BLaER1 (cell line): ENCODE measurements around the gene LRRC43.

ENCODE experiments used
- H3K27ac ChIP-seq: shearing (Covaris generic); formaldehyde crosslinking; 2 replicates; pipeline ENCODE4 v1.8.1; 2022
- H3K27me3 ChIP-seq: shearing (Covaris generic); formaldehyde crosslinking; 2 replicates; pipeline ENCODE4 v1.8.1; 2022
- H3K36me3 ChIP-seq: shearing (Covaris generic); formaldehyde crosslinking; 2 replicates; pipeline ENCODE4 v1.8.1; 2022
- H3K4me1 ChIP-seq: shearing (Covaris generic); formaldehyde crosslinking; 2 replicates; pipeline ENCODE4 v1.8.1; 2022
- H3K4me2 ChIP-seq: shearing (Covaris generic); formaldehyde crosslinking; 2 replicates; pipeline ENCODE4 v1.8.1; 2022
- H3K4me3 ChIP-seq: shearing (Covaris generic); formaldehyde crosslinking; 2 replicates; pipeline ENCODE4 v1.8.1; 2022
- H3K9ac ChIP-seq: shearing (Covaris generic); formaldehyde crosslinking; 2 replicates; pipeline ENCODE4 v1.8.1; 2022
- H3K9me3 ChIP-seq: shearing (Covaris generic); formaldehyde crosslinking; 2 replicates; pipeline ENCODE4 v1.8.1; 2022
- H4K20me1 ChIP-seq: shearing (Covaris generic); formaldehyde crosslinking; 2 replicates; pipeline ENCODE4 v1.8.1; 2022
- Cebpa-rat ChIP-seq: shearing (Covaris generic); IDR thresholded peaks from 2 replicates; pipeline ENCODE4 v1.8.1; 2022

LRRC43 gene

DNA sequence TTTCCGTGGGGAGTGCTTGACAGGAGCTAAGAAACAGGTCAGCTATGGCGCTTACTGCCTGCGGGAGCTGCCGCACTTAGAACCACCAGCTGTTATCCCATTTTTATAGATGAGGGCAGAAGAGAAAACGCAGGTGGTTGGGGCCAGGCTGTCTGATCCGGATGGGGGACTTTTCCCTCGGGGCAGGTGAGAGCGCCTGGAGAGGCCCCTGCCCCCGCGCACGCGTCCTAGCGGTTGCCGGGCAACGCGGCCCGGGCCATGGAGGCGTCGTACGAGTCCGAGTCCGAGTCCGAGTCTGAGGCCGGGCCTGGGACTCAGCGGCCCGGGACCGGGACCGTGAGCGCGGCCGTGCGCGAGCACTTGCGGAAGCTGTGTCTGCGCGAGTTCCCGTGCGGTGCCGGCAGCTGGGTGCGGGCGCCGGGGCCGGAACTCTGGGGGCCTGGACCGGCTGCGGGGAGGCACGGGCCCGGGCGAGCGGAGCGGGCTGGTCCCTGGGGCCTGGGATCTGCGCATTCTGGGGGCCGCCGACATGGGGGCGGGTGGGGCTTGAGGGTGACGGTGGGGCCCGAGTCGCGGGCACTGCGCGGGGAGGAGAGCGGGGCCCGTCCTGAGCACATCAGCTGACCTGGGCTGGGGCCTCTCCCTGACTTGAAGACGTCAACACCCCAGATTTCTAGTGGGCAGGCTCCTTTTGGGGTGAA, at the start of gene LRRC43:
LRRC43 (plus strand) TSS at position 237 of the 701 bp plus-strand sequence; CDS start at position 259, 22 bp downstream.
- Histone ChIP-seq H3K4me1 (peaks cover 64% of the 10 kb centered on the region), H3K36me3 (no peaks in the 10 kb centered on the region), H3K4me2 (peak within 1 kb of the TSS; percentile 91), H3K27ac (peak within 1 kb of the TSS; percentile 47), H4K20me1 (no peaks in the 10 kb centered on the region), H3K9ac (peak within 1 kb of the TSS; percentile 65), H3K9me3 (0 out of 2 replicates have a peak, but pooled peaks cover 3% of the 10 kb centered on the region), H3K27me3 (no peaks in the 10 kb centered on the region), H3K4me3 (peak within 1 kb of the TSS; percentile 60)
- no peak for TF ChIP-seq Cebpa-rat

GRCh38 chr12:122133192-122133950, 49.6 kb upstream of the LRRC43 start:
- H4K20me1 ChIP-seq = peaks cover 97% of the 10 kb centered on the region
- H3K27ac ChIP-seq = no peak overlapping the region
- peaks cover 100% of the 10 kb centered on the region for H3K36me3 ChIP-seq
- peaks cover 19% of the 10 kb centered on the region for H3K4me1 ChIP-seq
- no peak overlapping the region for H3K9ac ChIP-seq
- no peak overlapping the region for H3K4me2 ChIP-seq
- no peak overlapping the region for H3K4me3 ChIP-seq
- H3K27me3 ChIP-seq = no peaks in the 10 kb centered on the region
- H3K9me3 ChIP-seq = no peaks in the 10 kb centered on the region
- no peak for TF ChIP-seq Cebpa-rat

DNA sequence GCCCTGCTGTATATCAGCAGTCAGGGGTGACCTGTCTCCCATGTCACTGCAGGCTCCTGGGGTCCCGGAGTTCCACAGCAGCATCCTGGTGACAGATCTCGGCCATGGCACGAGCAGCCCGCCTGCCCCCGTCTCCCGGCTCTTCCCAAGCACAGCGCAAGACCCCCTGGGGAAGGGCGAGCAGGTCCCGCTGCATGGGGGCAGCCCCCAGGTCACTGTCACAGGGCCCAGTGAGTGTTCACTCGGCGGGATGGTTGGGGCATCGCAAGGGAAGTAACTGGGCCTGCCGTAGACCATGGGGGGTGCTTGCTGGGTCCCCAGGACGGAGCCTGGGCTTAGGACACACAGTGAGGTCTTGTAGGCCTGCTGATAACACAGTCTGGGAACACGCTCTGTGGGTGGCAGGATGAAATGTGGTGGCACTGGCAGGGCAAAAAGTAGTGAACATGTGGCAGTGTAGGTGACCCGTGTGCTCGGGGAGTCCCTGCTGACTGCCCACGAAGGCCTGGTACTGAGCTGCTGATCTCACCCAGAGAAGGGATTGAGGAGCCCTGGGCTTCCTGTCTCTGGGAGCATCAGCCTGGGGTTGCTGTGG, 47.4 kb upstream of the LRRC43 start:
- H3K4me3 ChIP-seq = no peak overlapping the region
- H3K4me1 ChIP-seq = peaks cover 10% of the 10 kb centered on the region; the same call in 1 of the 2 replicates
- H3K27ac ChIP-seq = 0 out of 2 replicates have a peak overlapping the region, but pooled peaks have one; percentile 38
- no peaks in the 10 kb centered on the region for H3K9me3 ChIP-seq
- H3K36me3 ChIP-seq = peaks cover 100% of the 10 kb centered on the region
- peaks cover 96% of the 10 kb centered on the region for H4K20me1 ChIP-seq
- no peaks in the 10 kb centered on the region for H3K27me3 ChIP-seq
- H3K4me2 ChIP-seq = no peak overlapping the region
- no peak for TF ChIP-seq Cebpa-rat
- H3K9ac ChIP-seq = 0 out of 2 replicates have a peak overlapping the region, but pooled peaks have one; percentile 6

GRCh38 chr12:122137229-122137628, 45.7 kb upstream of the LRRC43 start:
- no peak overlapping the region for H3K4me3 ChIP-seq

GRCh38 chr12:122137681-122138080, 45.2 kb upstream of the LRRC43 start:
- Histone ChIP-seq H4K20me1 (peaks cover 96% of the 10 kb centered on the region), H3K4me3 (no peak overlapping the region), H3K27ac (no peak overlapping the region), H3K4me1 (peaks cover 31% of the 10 kb centered on the region), H3K36me3 (peaks cover 100% of the 10 kb centered on the region), H3K9me3 (no peaks in the 10 kb centered on the region), H3K9ac (no peak overlapping the region), H3K4me2 (no peak overlapping the region), H3K27me3 (no peaks in the 10 kb centered on the region)
- no peak for TF ChIP-seq Cebpa-rat

More at GRCh38 chr12:122137229-122137628, 45.7 kb upstream of the LRRC43 start:
- peaks cover 96% of the 10 kb centered on the region for H4K20me1 ChIP-seq
- no peak overlapping the region for H3K4me2 ChIP-seq
- H3K27ac ChIP-seq = no peak overlapping the region
- H3K9ac ChIP-seq = no peak overlapping the region
- TF ChIP-seq Cebpa-rat = no peak
- H3K4me1 ChIP-seq = peaks cover 26% of the 10 kb centered on the region
- no peaks in the 10 kb centered on the region for H3K9me3 ChIP-seq
- H3K36me3 ChIP-seq = peaks cover 100% of the 10 kb centered on the region
- no peaks in the 10 kb centered on the region for H3K27me3 ChIP-seq

GRCh38 chr12:122138181-122138580, 44.7 kb upstream of the LRRC43 start:
- no peak for TF ChIP-seq Cebpa-rat
- Histone ChIP-seq H3K4me3 (no peak overlapping the region), H3K9ac (no peak overlapping the region), H3K4me1 (peaks cover 35% of the 10 kb centered on the region), H3K27ac (no peak overlapping the region), H4K20me1 (peaks cover 96% of the 10 kb centered on the region), H3K27me3 (no peaks in the 10 kb centered on the region), H3K4me2 (no peak overlapping the region), H3K36me3 (peaks cover 100% of the 10 kb centered on the region), H3K9me3 (no peaks in the 10 kb centered on the region)

DNA sequence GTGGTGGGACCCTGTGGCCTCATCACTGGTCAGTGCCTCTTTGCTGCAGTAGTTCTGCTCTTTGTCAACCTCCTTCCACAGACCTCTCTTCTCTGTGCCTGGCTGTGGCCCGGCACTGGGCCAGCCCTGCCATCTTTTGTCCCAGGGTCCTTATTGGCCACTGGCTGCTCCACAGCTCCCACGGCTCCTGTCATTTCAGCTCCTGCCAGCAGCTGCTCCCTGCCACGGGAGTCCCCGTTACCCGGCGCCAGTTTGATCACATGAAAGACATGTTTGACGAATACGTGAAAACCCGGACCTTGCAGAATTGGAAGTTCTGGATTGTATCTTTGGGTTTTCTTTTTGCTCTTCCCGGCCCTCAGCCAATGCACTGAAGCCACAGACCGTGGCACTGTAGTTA, 44.3 kb upstream of the LRRC43 start:
- no peak overlapping the region for H3K4me3 ChIP-seq
- no peak overlapping the region for H3K9ac ChIP-seq
- H3K4me1 ChIP-seq = peaks cover 35% of the 10 kb centered on the region
- no peak overlapping the region for H3K4me2 ChIP-seq
- TF ChIP-seq Cebpa-rat = no peak
- no peaks in the 10 kb centered on the region for H3K9me3 ChIP-seq
- H4K20me1 ChIP-seq = peaks cover 96% of the 10 kb centered on the region
- H3K36me3 ChIP-seq = peaks cover 100% of the 10 kb centered on the region
- no peak overlapping the region for H3K27ac ChIP-seq
- H3K27me3 ChIP-seq = no peaks in the 10 kb centered on the region

DNA sequence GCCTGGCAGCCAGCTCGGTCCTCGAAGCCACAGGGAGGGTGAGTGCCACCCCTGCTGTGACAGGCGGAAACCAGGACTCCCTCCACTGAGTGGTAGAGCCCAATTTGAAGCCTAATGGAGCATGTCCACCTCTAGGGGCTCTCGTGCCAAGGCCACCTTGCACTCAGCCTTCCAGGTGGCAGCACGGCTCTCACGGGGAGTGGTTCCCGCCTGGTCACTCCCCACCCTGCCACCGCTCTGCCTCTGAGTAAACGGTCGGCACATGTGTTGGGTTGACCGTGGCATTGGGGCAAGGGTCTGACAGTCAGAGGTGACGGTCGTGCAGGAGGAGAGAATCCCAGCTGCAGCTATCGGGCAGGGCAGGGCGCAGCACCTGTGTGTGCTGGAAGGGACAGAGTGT, 43.7 kb upstream of the LRRC43 start:
- H3K9ac ChIP-seq = no peak overlapping the region
- H3K4me2 ChIP-seq = no peak overlapping the region
- no peak for TF ChIP-seq Cebpa-rat
- H3K36me3 ChIP-seq = peaks cover 100% of the 10 kb centered on the region
- no peaks in the 10 kb centered on the region for H3K27me3 ChIP-seq
- peaks cover 33% of the 10 kb centered on the region for H3K4me1 ChIP-seq
- no peak overlapping the region for H3K4me3 ChIP-seq
- no peaks in the 10 kb centered on the region for H3K9me3 ChIP-seq
- H3K27ac ChIP-seq = no peak overlapping the region
- peaks cover 96% of the 10 kb centered on the region for H4K20me1 ChIP-seq

- H3K27me3 ChIP-seq = no peaks in the 10 kb centered on the region
- peaks cover 26% of the 10 kb centered on the region for H3K4me1 ChIP-seq
- H3K4me3 ChIP-seq = no peak overlapping the region
- H3K9ac ChIP-seq = no peak overlapping the region
- H4K20me1 ChIP-seq = peaks cover 97% of the 10 kb centered on the region
- no peak overlapping the region for H3K27ac ChIP-seq
- no peaks in the 10 kb centered on the region for H3K9me3 ChIP-seq
- peaks cover 100% of the 10 kb centered on the region for H3K36me3 ChIP-seq
- no peak for TF ChIP-seq Cebpa-rat
- no peak overlapping the region for H3K4me2 ChIP-seq
Observed at GRCh38 chr12:122139941-122140340, 43.0 kb upstream of the LRRC43 start.
